ENCODE results near the gene BATF2.
"Not testable (repeated sequence)": the region's sequence is repeated elsewhere in the genome, so short reads cannot be mapped to it uniquely, and the experiment has no call there.

Gene BATF2

DNA sequence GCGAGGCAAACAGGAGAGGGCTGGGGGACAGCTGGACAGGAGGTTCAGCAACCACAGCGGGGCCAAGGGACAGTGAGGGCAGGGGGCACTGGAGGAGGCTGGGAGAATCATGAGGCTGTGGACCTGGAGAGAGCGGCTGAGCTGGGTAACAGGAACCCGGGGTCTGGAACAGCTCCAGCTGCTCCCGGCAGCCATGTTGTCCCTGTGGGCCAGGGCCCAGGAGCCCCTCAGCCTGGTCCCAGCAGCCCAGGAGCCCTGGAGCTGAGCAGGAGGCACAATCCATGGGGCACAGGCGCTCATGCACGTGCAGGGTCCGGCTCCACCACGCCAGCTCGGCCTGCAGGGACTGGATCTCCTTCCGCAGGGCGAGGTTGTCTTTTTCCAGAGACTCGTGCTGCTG, 7.4 kb downstream of the BATF2 start:
- Histone ChIP-seq H3K27ac (no peak overlapping the region), H3K27me3 (replicated peaks) (no peaks in the 10 kb centered on the region), H3K4me3 (ENCODE audit: low read depth, low read length) (no peak overlapping the region), H3K36me3 (replicated peaks) (no peaks in the 10 kb centered on the region)
- in situ Hi-C loops (cut with HindIII; ENCODE audit: low pct_ligation_motif_present, low sequenced_read_pairs): no loop called here
- TF ChIP-seq CTCF (IDR thresholded peaks at IDR 0.05; ENCODE audit: low read depth, low read length, missing control alignments): no peak
- no peak for DNase-seq

GRCh38 chr11:64987998-64988854, 8.5 kb downstream of the BATF2 start:
- in situ Hi-C loops (cut with HindIII; ENCODE audit: low pct_ligation_motif_present, low sequenced_read_pairs): no loop called here
- H3K36me3 ChIP-seq (replicated peaks): no peaks in the 10 kb centered on the region
- no peak for DNase-seq
- no peak overlapping the region for H3K4me3 ChIP-seq (ENCODE audit: low read depth, low read length)
- no peak overlapping the region for H3K27ac ChIP-seq
- H3K27me3 ChIP-seq (replicated peaks): no peaks in the 10 kb centered on the region
- TF ChIP-seq CTCF (IDR thresholded peaks at IDR 0.05; ENCODE audit: low read depth, low read length, missing control alignments): no peak

- H3K27ac ChIP-seq; in situ Hi-C loops (cut with HindIII; ENCODE audit: low pct_ligation_motif_present, low sequenced_read_pairs); DNase-seq; H3K4me3 ChIP-seq (ENCODE audit: low read depth, low read length); H3K36me3 ChIP-seq (replicated peaks); H3K27me3 ChIP-seq (replicated peaks): not testable (repeated sequence)
These were observed 13.4 kb downstream of the BATF2 start for GRCh38 chr11:64983339-64983738.

- no peak for TF ChIP-seq CTCF (IDR thresholded peaks at IDR 0.05; ENCODE audit: low read depth, low read length, missing control alignments)
- H3K4me3 ChIP-seq (ENCODE audit: low read depth, low read length): no peak overlapping the region
- in situ Hi-C loops (cut with HindIII; ENCODE audit: low pct_ligation_motif_present, low sequenced_read_pairs): no loop called here
These were observed 20.1 kb downstream of the BATF2 start for GRCh38 chr11:64976651-64977050.

GRCh38 chr11:64974124-64974523, 22.6 kb downstream of the BATF2 start:
- Histone ChIP-seq H3K27me3 (replicated peaks) (no peaks in the 10 kb centered on the region), H3K4me3 (ENCODE audit: low read depth, low read length) (no peak overlapping the region), H3K27ac (no peak overlapping the region), H3K36me3 (replicated peaks) (no peaks in the 10 kb centered on the region)
- TF ChIP-seq CTCF (IDR thresholded peaks at IDR 0.05; ENCODE audit: low read depth, low read length, missing control alignments): no peak
- in situ Hi-C loops (cut with HindIII; ENCODE audit: low pct_ligation_motif_present, low sequenced_read_pairs): no loop called here
- DNase-seq: no peak

More at GRCh38 chr11:64976651-64977050, 20.1 kb downstream of the BATF2 start:
- Histone ChIP-seq H3K27me3 (replicated peaks) (no peaks in the 10 kb centered on the region), H3K27ac (no peak overlapping the region), H3K36me3 (replicated peaks) (no peaks in the 10 kb centered on the region)
- no peak for DNase-seq

DNA sequence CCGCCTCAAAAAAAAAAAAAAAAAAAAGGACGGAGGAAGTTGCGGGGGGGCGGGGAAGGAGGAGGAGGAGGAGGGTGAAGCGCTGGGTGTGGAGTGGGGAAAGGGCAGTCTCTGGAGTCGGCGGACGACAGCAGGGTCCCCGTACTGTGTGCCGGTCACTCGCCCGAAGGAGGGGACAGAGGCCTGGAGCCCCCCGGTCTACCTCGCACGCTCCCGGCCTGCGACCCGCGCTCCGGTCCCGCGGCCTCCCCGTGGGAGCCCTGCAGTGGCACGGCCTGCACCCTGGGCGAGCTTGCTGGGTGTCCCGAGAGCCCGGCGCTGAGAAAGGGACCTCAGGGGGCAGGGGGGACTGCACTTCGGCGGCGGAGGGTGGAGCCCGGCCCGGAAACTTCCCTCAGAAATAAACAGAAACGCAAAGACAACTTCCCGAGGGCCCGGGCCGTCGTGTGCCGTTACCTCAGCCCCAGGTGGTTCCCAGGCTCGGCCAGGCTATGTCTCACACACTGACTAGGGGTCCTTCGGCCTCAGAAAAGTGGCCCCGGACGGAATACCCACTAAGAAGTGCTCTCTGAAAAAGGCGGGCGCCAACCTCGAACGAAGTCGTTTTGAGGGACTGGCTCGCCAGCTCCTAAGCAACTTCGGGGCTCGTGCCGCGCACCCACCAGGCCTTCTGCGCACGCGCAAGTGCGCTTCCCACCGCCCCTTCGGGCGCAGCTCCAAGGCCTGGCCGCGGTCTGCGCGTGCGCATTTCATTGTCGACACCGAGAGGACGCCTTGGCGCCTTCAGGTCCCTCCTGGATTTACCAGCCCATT, 25.1 kb downstream of the BATF2 start, which contains the start of gene MAJIN:
MAJIN (minus strand) TSS at position 688 of the 813 bp plus-strand sequence. CDS start 12,703 bp downstream, outside the sequence.
- peak within 1 kb of the TSS; percentile 32 for H3K4me3 ChIP-seq (ENCODE audit: low read depth, low read length)
- DNase-seq: peak; percentile 55
- in situ Hi-C loops (cut with HindIII; ENCODE audit: low pct_ligation_motif_present, low sequenced_read_pairs): no loop called here
- H3K36me3 ChIP-seq (replicated peaks): no peaks in the 10 kb centered on the region
- H3K27ac ChIP-seq: no peak within 1 kb of the TSS
- no peak for TF ChIP-seq CTCF (IDR thresholded peaks at IDR 0.05; ENCODE audit: low read depth, low read length, missing control alignments)
- no peaks in the 10 kb centered on the region for H3K27me3 ChIP-seq (replicated peaks)
